SK-N-SH (cell line): ENCODE measurements around the gene FOXA1. TPM values are rescaled to one million over a fixed set of nuclear protein-coding genes. Genes with fewer than 3 reads are reported as not detected.

Source experiments
- CTCF ChIA-PET: fragments of 300-600, 350-600 bp; formaldehyde crosslinking; extraction: SDS; loops from one replicate; lab custom pipeline; 2021; lab: Yijun Ruan, JAX
- POLR2A ChIA-PET: fragments of 350-600 bp; sonication (Branson Sonifier 250); formaldehyde crosslinking; extraction: SDS; loops from one replicate; lab custom pipeline; 2020; ENCODE audit warnings: antibody characterized with exemption, inconsistent platforms; lab: Yijun Ruan, JAX
- DNase-seq: peaks from one replicate; pipeline ENCODE4 v3.0.0; 2012
- H2AFZ ChIP-seq: fragments of 200-600 bp; sonication (generic); 2 replicates; pipeline ENCODE4 v1.8.1; 2016; ENCODE audit warnings: antibody characterized with exemption, mild to moderate bottlenecking, low read depth
- H3F3A ChIP-seq: fragments of 200-600 bp; sonication (generic); replicated peaks from 2 replicates; pipeline ENCODE3; 2016; ENCODE audit warnings: antibody characterized with exemption, mild to moderate bottlenecking; ENCODE audit not compliant: insufficient read depth
- H3K27ac ChIP-seq, 2 experiments: fragments of 200-500 bp in 1 of 2; fragments of 200-600 bp in 1 of 2; sonication (Bioruptor generic) in 1 of 2; sonication (generic), shearing (Covaris generic) in 1 of 2; 2 replicates each; pipeline versions ENCODE4 v1.5.1 to v1.6.1; 2014 to 2016; ENCODE audit warnings: low read depth in 2 of 2, inconsistent platforms in 1 of 2, low read length in 1 of 2, mild to moderate bottlenecking in 1 of 2, mixed read lengths in 1 of 2
- H3K27me3 ChIP-seq: fragments of 200-600 bp; sonication (generic), shearing (Covaris generic); 2 replicates; pipeline ENCODE4 v1.6.1; 2016; ENCODE audit warnings: mixed run types; ENCODE audit not compliant: insufficient read depth
- H3K36me3 ChIP-seq, 2 experiments: fragments of 200-500 bp in 1 of 2; fragments of 200-600 bp in 1 of 2; sonication (Bioruptor generic) in 1 of 2; sonication (generic) in 1 of 2; replicated peaks in 1 of 2; 2 replicates each; pipeline versions ENCODE3 to v1.5.1; 2014 to 2016; ENCODE audit warnings: low read length in 1 of 2, mild to moderate bottlenecking in 1 of 2; ENCODE audit not compliant: insufficient read depth in 2 of 2, control insufficient read depth in 1 of 2
- H3K4me1 ChIP-seq, 2 experiments: fragments of 200-500 bp in 1 of 2; fragments of 200-600 bp in 1 of 2; sonication (Bioruptor generic) in 1 of 2; sonication (generic), shearing (Covaris generic) in 1 of 2; 2 replicates each; pipeline versions ENCODE4 v1.5.1 to v1.6.1; 2014 to 2016; ENCODE audit warnings: low read depth in 1 of 2, low read length in 1 of 2, mixed run types in 1 of 2; ENCODE audit not compliant: insufficient read depth in 2 of 2, control insufficient read depth in 1 of 2
- H3K4me2 ChIP-seq: fragments of 200-600 bp; sonication (generic), shearing (Covaris generic); 2 replicates; pipeline ENCODE4 v1.6.1; 2017; ENCODE audit warnings: mixed run types
- H3K4me3 ChIP-seq, 2 experiments: fragments of 200-500 bp in 1 of 2; fragments of 200-600 bp in 1 of 2; sonication (Bioruptor generic) in 1 of 2; sonication (generic), shearing (Covaris generic) in 1 of 2; 2 replicates each; pipeline versions ENCODE4 v1.5.1 to v1.8.1; 2014 to 2016; ENCODE audit warnings: low read depth in 2 of 2, inconsistent platforms in 1 of 2, low read length in 1 of 2, mild to moderate bottlenecking in 1 of 2, mixed read lengths in 1 of 2, moderate library complexity in 1 of 2
- H3K79me2 ChIP-seq: fragments of 200-600 bp; sonication (generic); 2 replicates; pipeline ENCODE4 v1.8.1; 2017; ENCODE audit warnings: mild to moderate bottlenecking; ENCODE audit not compliant: insufficient read depth
- H3K9ac ChIP-seq: fragments of 200-600 bp; sonication (generic); 2 replicates; pipeline ENCODE4 v1.6.1; 2017; ENCODE audit warnings: mixed run types
- H3K9me2 ChIP-seq: fragments of 200-600 bp; sonication (generic); 2 replicates; pipeline ENCODE4 v1.6.1; 2017; ENCODE audit warnings: mixed run types
- H3K9me3 ChIP-seq: fragments of 200-600 bp; sonication (generic); 2 replicates; pipeline ENCODE4 v1.6.1; 2017; ENCODE audit warnings: mixed run types, mild to moderate bottlenecking, moderate library complexity
- H4K20me1 ChIP-seq: fragments of 200-600 bp; sonication (generic); 2 replicates; pipeline ENCODE4 v1.6.1; 2017; ENCODE audit warnings: mild to moderate bottlenecking, mixed run types; ENCODE audit not compliant: insufficient read depth
- CHD2 ChIP-seq: fragments of 150-350 bp; IDR thresholded peaks from 2 replicates; pipeline ENCODE4 v1.6.1; 2018; ENCODE audit warnings: low read length; ENCODE audit not compliant: partially characterized antibody
- ELF1 ChIP-seq: IDR thresholded peaks from 2 replicates; pipeline ENCODE4 v1.4.0; 2012
- FOXM1 ChIP-seq: IDR thresholded peaks from 2 replicates; pipeline ENCODE4 v1.4.0; 2012; ENCODE audit warnings: low read depth, mild to moderate bottlenecking
- GABPA ChIP-seq: IDR thresholded peaks from 2 replicates; pipeline ENCODE4 v1.4.0; 2012; ENCODE audit warnings: low read depth, mild to moderate bottlenecking
- IRF3 ChIP-seq: fragments of 150-350 bp; IDR thresholded peaks from 2 replicates; pipeline ENCODE4 v1.6.1; 2016; ENCODE audit warnings: mild to moderate bottlenecking, low read depth, low read length
- JUND ChIP-seq: IDR thresholded peaks from 2 replicates; pipeline ENCODE4 v1.4.0; 2012
- NFIC ChIP-seq: IDR thresholded peaks from 2 replicates; pipeline ENCODE4 v1.4.0; 2012; ENCODE audit warnings: borderline replicate concordance
- NRF1 ChIP-seq: IDR thresholded peaks from 2 replicates; pipeline ENCODE4 v1.6.1; 2012; ENCODE audit warnings: low read depth, mild to moderate bottlenecking, low read length
- POLR2AphosphoS5 ChIP-seq: IDR thresholded peaks from 2 replicates; pipeline ENCODE4 v1.6.1; 2012; ENCODE audit warnings: low read depth, low read length
- RAD21 ChIP-seq: IDR thresholded peaks from 2 replicates; pipeline ENCODE4 v1.6.1; 2012; ENCODE audit warnings: mild to moderate bottlenecking, low read length
- RFX5 ChIP-seq: IDR thresholded peaks from 2 replicates; pipeline ENCODE4 v1.6.1; 2012; ENCODE audit warnings: mild to moderate bottlenecking, improper control_type of control experiment, low read length
- SIN3A ChIP-seq: IDR thresholded peaks from 2 replicates; pipeline ENCODE4 v1.6.1; 2012; ENCODE audit warnings: low read depth, mild to moderate bottlenecking, low read length, moderate library complexity, borderline replicate concordance
- SMC3 ChIP-seq: IDR thresholded peaks from 2 replicates; pipeline ENCODE4 v1.6.1; 2012; ENCODE audit warnings: low read depth, low read length, improper control_type of control experiment
- TCF12 ChIP-seq: IDR thresholded peaks from 2 replicates; pipeline ENCODE4 v1.4.0; 2012
- TEAD4 ChIP-seq: IDR thresholded peaks from 2 replicates; pipeline ENCODE4 v1.4.0; 2012; ENCODE audit warnings: mild to moderate bottlenecking, borderline replicate concordance; ENCODE audit not compliant: insufficient read depth
- USF2 ChIP-seq: fragments of 150-350 bp; IDR thresholded peaks from 2 replicates; pipeline ENCODE4 v1.6.1; 2017; ENCODE audit warnings: antibody characterized with exemption, low read length, low read depth, borderline replicate concordance
- WGBS: methylation state at CpG from one replicate; pipeline ENCODE4 v1.1.6; 2017; ENCODE audit warnings: low lambda C conversion rate; 5-methylcytosine and 5-hydroxymethylcytosine counted together
- polyA plus RNA-seq, 3 experiments: library from polyadenylated mRNA; depleted of rRNA; stranded (reverse); fragments of >200 nt; gene quantifications; 2 replicates each; pipeline ENCODE4 v1.2.3, GENCODE V29; 2012
- TF ChIP-seq, protein P1 (sequence below): IDR thresholded peaks from 2 replicates; pipeline ENCODE4 v1.6.1; 2012; ENCODE audit warnings: mild to moderate bottlenecking, low read depth, low read length, moderate library complexity
- TF ChIP-seq, protein P2 (sequence below): IDR thresholded peaks from 2 replicates; pipeline ENCODE4 v1.4.0; 2012; ENCODE audit warnings: low read depth, borderline replicate concordance

The FOXA1 gene
- polyA plus RNA-seq, 1 of the 3 experiments (the other 2 are of a cell fraction): not detected

- POLR2A ChIA-PET: no interaction called here
- CTCF ChIA-PET: no interaction called here
Measured at GRCh38 chr14:37617864-37618365, 22.9 kb upstream of the FOXA1 start.

DNA sequence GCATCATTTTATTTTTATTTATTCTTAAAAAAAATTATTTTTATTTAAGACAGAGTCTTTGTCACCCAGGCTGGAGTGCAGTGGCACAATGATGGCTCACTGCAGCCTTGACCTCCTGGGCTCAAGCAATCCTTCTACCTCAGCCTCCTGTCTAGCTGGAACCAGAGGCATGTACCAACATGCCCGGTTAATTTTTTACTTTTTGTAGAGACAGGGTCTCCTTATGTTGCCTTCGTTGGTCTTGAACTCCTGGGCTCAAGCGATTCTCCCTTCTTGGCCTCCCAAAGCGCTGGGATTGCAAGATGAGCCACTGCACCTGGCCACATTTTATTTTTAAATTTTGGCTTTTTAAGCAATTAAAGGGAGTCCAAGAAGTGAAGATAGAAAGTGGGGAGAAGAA is 21.8 kb upstream of the FOXA1 start:
- Histone ChIP-seq H3K27me3 (no peaks in the 10 kb centered on the region; the same call in 1 of the 2 replicates), H3K4me3 (no peak overlapping the region), H4K20me1 (no peaks in the 10 kb centered on the region), H3K27ac (no peak overlapping the region), H3K9me3 (no peaks in the 10 kb centered on the region), H3K9ac (no peak overlapping the region), H3K79me2 (no peaks in the 10 kb centered on the region), H3K4me2 (no peak overlapping the region), H3F3A (no peaks in the 10 kb centered on the region)
- DNase-seq: no peak
- TF ChIP-seq NFIC (no peak), JUND (no peak), USF2 (no peak), ELF1 (no peak), GABPA (no peak), IRF3 (no peak), TEAD4 (no peak), TCF12 (no peak), POLR2AphosphoS5 (no peak), SIN3A (no peak), RFX5 (no peak), RAD21 (no peak), CHD2 (no peak), SMC3 (no peak), NRF1 (no peak)
- TF ChIP-seq, protein P1, sequence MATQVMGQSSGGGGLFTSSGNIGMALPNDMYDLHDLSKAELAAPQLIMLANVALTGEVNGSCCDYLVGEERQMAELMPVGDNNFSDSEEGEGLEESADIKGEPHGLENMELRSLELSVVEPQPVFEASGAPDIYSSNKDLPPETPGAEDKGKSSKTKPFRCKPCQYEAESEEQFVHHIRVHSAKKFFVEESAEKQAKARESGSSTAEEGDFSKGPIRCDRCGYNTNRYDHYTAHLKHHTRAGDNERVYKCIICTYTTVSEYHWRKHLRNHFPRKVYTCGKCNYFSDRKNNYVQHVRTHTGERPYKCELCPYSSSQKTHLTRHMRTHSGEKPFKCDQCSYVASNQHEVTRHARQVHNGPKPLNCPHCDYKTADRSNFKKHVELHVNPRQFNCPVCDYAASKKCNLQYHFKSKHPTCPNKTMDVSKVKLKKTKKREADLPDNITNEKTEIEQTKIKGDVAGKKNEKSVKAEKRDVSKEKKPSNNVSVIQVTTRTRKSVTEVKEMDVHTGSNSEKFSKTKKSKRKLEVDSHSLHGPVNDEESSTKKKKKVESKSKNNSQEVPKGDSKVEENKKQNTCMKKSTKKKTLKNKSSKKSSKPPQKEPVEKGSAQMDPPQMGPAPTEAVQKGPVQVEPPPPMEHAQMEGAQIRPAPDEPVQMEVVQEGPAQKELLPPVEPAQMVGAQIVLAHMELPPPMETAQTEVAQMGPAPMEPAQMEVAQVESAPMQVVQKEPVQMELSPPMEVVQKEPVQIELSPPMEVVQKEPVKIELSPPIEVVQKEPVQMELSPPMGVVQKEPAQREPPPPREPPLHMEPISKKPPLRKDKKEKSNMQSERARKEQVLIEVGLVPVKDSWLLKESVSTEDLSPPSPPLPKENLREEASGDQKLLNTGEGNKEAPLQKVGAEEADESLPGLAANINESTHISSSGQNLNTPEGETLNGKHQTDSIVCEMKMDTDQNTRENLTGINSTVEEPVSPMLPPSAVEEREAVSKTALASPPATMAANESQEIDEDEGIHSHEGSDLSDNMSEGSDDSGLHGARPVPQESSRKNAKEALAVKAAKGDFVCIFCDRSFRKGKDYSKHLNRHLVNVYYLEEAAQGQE: no peak
- TF ChIP-seq, protein P2, sequence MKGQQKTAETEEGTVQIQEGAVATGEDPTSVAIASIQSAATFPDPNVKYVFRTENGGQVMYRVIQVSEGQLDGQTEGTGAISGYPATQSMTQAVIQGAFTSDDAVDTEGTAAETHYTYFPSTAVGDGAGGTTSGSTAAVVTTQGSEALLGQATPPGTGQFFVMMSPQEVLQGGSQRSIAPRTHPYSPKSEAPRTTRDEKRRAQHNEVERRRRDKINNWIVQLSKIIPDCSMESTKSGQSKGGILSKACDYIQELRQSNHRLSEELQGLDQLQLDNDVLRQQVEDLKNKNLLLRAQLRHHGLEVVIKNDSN: no peak
- TF ChIP-seq, all 33 proteins: peak for 0
- ChIA-PET CTCF (no interaction called here), POLR2A (no interaction called here)
- H3K36me3 ChIP-seq: no peaks in the 10 kb centered on the region
- no peak overlapping the region for H2AFZ ChIP-seq
- H3K9me2 ChIP-seq: no peaks in the 10 kb centered on the region
- H3K4me1 ChIP-seq: no peaks in the 10 kb centered on the region
- 21% methylated on average over 4 of the region's 4 CpGs for WGBS

More at GRCh38 chr14:37617864-37618365, 22.9 kb upstream of the FOXA1 start:
- Histone ChIP-seq H3K4me3 (no peak overlapping the region), H3K9me3 (no peaks in the 10 kb centered on the region), H3K4me1 (no peaks in the 10 kb centered on the region), H3K9me2 (no peaks in the 10 kb centered on the region), H4K20me1 (no peaks in the 10 kb centered on the region), H2AFZ (no peak overlapping the region), H3F3A (no peaks in the 10 kb centered on the region), H3K27ac (no peak overlapping the region), H3K36me3 (no peaks in the 10 kb centered on the region), H3K4me2 (no peak overlapping the region), H3K27me3 (no peaks in the 10 kb centered on the region), H3K79me2 (no peaks in the 10 kb centered on the region), H3K9ac (no peak overlapping the region)
- no peak for DNase-seq
- WGBS: 14% methylated on average over 1 of the region's 1 CpG
- no peak for TF ChIP-seq FOXM1
